Activated CD4-positive, alpha-beta T cell treated with anti-CD3 and anti-CD28 coated beads, Interleukin-2, amount 10 ng/mL, durations not matched to agents 7 days and 5 days (primary cell): ENCODE data around the gene ATP6V0A4. TPM values are rescaled to one million over a fixed set of nuclear protein-coding genes. Genes with fewer than 3 reads are reported as not detected.
A peak's percentile ranks its signal among the peaks of the same experiment; 100 is the strongest.

Experiments used
- CTCF ChIA-PET: fragments of 350-600 bp; sonication (Branson Sonifier 250); formaldehyde crosslinking; loops from one replicate; lab custom pipeline; 2021; ENCODE audit warnings: antibody characterized with exemption; lab: Charles Lee
- POLR2A ChIA-PET: fragments of 350-600 bp; sonication (Branson Sonifier 250); formaldehyde crosslinking; loops from one replicate; lab custom pipeline; 2021; ENCODE audit warnings: antibody characterized with exemption; lab: Charles Lee
- DNase-seq: peaks from one replicate; pipeline ENCODE4 v3.0.0-alpha.2; 2020
- H3K27ac Mint-ChIP-seq: one replicate; pipeline ENCODE4 v1.8.0; 2021; ENCODE audit warnings: mild to moderate bottlenecking, moderate library complexity, mixed read lengths
- H3K27me3 Mint-ChIP-seq: one replicate; pipeline ENCODE4 v1.8.0; 2021; ENCODE audit warnings: mixed read lengths
- H3K36me3 Mint-ChIP-seq: one replicate; pipeline ENCODE4 v1.8.0; 2021; ENCODE audit warnings: low read depth, mixed read lengths
- H3K4me1 Mint-ChIP-seq: one replicate; pipeline ENCODE4 v1.8.0; 2021; ENCODE audit warnings: mixed read lengths
- H3K4me3 Mint-ChIP-seq: one replicate; pipeline ENCODE4 v1.8.0; 2021; ENCODE audit warnings: mild to moderate bottlenecking, moderate library complexity, mixed read lengths
- H3K9me3 Mint-ChIP-seq: one replicate; pipeline ENCODE4 v1.8.0; 2021; ENCODE audit warnings: mixed read lengths
- total RNA-seq, 2 experiments: library from RNA; stranded (reverse); gene quantifications; one replicate each; pipeline ENCODE4 v1.2.3, GENCODE V29; 2021

ATP6V0A4 gene
- total RNA-seq, 2 experiments from 2014 or later, result not detected

DNA sequence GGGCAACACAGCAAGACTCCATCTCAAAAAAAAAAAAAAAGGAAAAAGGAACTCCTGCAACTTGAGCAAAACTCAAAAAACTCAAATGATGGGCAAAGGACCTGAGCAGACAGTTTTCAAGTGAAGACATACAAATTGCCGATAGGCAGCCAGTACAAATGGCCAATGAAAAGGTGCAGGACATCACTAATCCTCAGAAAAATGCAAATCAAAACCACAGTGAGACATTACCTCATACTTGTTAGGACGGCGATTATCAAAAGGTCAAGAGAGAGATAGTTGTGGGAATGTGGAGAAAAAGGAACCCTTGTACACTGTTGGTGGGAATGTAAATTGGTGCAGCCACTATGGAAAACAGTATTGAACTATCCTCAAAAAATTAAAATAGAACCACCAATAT is 113.7 kb downstream of the ATP6V0A4 start:
- ChIA-PET POLR2A (no interaction called here), CTCF (interaction anchor here (0.7 kb wide), 1 partner anchor 10 kb away, joined by 3 read pairs; no protein-coding TSS in a partner anchor)
- no peak overlapping the region for H3K4me3 Mint-ChIP-seq
- H3K4me1 Mint-ChIP-seq, result peaks cover 1% of the 10 kb centered on the region
- H3K27ac Mint-ChIP-seq, result no peak overlapping the region
- H3K36me3 Mint-ChIP-seq, result no peaks in the 10 kb centered on the region
- H3K9me3 Mint-ChIP-seq, result peaks cover 8% of the 10 kb centered on the region
- no peaks in the 10 kb centered on the region for H3K27me3 Mint-ChIP-seq
- DNase-seq, result no peak

DNA sequence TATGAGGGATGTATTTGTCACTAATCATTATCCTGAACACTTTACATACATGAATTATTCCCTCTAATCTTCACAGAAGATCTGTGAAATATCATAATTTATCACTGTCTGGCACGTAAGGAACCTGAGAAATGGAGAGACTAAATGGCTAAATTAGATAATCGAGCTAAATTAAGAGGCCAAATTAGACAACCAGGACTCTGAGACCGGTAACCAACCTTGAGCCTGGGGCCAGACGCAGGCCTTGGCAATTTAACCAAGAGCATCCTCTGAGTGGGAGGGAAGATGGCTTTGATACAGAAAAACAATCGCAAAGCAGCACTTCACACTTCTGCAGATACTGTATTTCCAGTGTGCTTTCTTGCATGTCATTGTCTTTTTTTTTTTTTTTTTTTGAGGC is 118.2 kb downstream of the ATP6V0A4 start:
- Mint-ChIP-seq H3K4me3 (no peak overlapping the region), H3K27ac (no peak overlapping the region), H3K4me1 (peaks cover 1% of the 10 kb centered on the region), H3K9me3 (no peaks in the 10 kb centered on the region), H3K27me3 (no peaks in the 10 kb centered on the region), H3K36me3 (no peaks in the 10 kb centered on the region)
- ChIA-PET CTCF (no interaction called here), POLR2A (no interaction called here)
- no peak for DNase-seq

- H3K27me3 Mint-ChIP-seq, result peaks cover under 1% of the 10 kb centered on the region
- H3K9me3 Mint-ChIP-seq, result peaks cover 11% of the 10 kb centered on the region
- ChIA-PET POLR2A (no interaction called here), CTCF (no interaction called here)
- H3K27ac Mint-ChIP-seq, result no peak overlapping the region
- no peak for DNase-seq
- H3K4me1 Mint-ChIP-seq, result peaks cover 18% of the 10 kb centered on the region
- no peak overlapping the region for H3K4me3 Mint-ChIP-seq
- H3K36me3 Mint-ChIP-seq, result no peaks in the 10 kb centered on the region
Observed at GRCh38 chr7:138670594-138670993, 127.4 kb downstream of the ATP6V0A4 start.

DNA sequence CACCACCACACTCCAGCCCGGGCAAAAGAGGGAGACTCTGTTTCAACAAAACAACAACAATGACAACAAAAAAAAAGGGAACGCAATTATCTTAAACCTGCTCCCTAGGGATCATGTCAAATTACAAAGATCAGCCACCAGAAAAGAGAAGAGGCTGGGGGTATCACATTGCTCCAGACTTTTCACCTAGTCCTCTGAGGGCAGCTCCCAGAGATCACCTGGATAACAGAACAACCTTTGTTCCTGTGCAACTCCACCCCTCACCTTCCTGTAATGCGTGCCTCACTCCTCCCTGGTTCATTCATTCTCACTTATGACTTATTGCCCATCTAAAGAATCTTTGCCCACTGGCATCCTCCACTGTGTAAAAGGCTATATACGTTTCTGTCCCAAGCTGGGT is 128.6 kb downstream of the ATP6V0A4 start:
- POLR2A ChIA-PET, result no interaction called here
- H3K27me3 Mint-ChIP-seq, result peaks cover 6% of the 10 kb centered on the region
- DNase-seq, result no peak
- CTCF ChIA-PET, result interaction anchor here (1.1 kb wide), 1 partner anchor 12 kb away, joined by 3 read pairs; no protein-coding TSS in a partner anchor
- H3K4me1 Mint-ChIP-seq, result peaks cover 26% of the 10 kb centered on the region
- peaks cover 11% of the 10 kb centered on the region for H3K9me3 Mint-ChIP-seq
- no peak overlapping the region for H3K27ac Mint-ChIP-seq
- no peaks in the 10 kb centered on the region for H3K36me3 Mint-ChIP-seq
- H3K4me3 Mint-ChIP-seq, result no peak overlapping the region

- H3K9me3 Mint-ChIP-seq, result peaks cover 11% of the 10 kb centered on the region
- ChIA-PET POLR2A (no interaction called here), CTCF (interaction anchor here (1.1 kb wide), 1 partner anchor 11 kb away, joined by 3 read pairs; no protein-coding TSS in a partner anchor)
- H3K4me1 Mint-ChIP-seq, result peaks cover 31% of the 10 kb centered on the region
- H3K36me3 Mint-ChIP-seq, result no peaks in the 10 kb centered on the region
- no peak overlapping the region for H3K27ac Mint-ChIP-seq
- no peak overlapping the region for H3K4me3 Mint-ChIP-seq
- no peak for DNase-seq
- peaks cover 9% of the 10 kb centered on the region for H3K27me3 Mint-ChIP-seq
Observed at GRCh38 chr7:138668946-138669345, 129.1 kb downstream of the ATP6V0A4 start.

DNA sequence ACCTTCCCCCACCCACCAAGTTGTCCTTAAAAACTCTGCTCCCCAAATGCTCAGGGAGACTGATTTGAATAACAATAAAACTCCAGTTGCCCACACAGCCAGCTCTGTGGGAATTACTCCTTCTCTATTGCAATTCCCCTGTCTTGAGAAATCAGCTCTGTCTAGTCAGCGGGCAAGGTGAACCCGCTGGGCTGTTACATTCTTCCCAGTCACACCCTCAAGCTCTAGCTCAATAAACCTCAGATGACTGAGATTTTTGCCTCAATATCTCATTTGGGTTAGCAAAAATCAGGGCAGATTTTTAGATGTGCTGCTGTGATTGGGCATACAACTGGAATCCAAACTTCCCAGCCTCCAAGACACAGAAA is 129.8 kb downstream of the ATP6V0A4 start:
- POLR2A ChIA-PET, result no interaction called here
- Mint-ChIP-seq H3K27me3 (peaks cover 16% of the 10 kb centered on the region), H3K4me3 (no peak overlapping the region), H3K9me3 (peaks cover 11% of the 10 kb centered on the region), H3K27ac (no peak overlapping the region), H3K36me3 (no peaks in the 10 kb centered on the region), H3K4me1 (peaks cover 33% of the 10 kb centered on the region)
- CTCF ChIA-PET, result interaction anchor here (0.6 kb wide), 1 partner anchor 37 kb away, joined by 5 read pairs; no protein-coding TSS in a partner anchor
- DNase-seq, result no peak

DNA sequence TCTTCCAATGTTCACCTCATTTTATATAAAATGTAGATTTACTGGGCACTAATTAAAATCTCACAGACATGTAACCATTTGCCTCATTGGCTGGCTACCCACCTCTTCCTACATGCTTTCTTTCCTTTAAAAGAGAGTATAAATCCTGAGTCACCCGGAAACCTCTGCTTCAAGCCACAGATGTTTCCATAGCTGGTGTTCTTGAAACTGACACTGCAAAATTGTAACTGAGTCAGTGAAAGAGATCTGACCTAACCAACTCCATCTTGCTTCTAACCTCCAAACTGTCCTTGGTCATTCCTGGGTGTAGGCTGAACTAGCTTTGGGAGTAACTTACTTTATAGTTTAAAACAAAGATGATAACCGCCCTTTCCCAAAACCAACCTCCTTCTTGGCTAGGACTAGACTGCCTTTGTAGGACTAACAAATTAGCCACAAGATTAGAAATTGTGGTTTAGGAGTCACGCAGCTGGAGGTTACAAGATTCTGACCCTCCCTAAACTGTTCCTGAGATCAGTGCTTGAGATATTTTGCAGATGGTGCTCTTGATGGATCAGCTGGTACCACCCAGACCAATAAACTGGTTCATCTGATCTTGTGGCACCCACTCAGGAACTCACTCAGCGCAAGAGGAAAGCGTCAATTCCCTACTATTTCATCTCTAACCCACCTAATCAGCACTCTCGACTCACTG is 130.3 kb downstream of the ATP6V0A4 start:
- peaks cover 11% of the 10 kb centered on the region for H3K9me3 Mint-ChIP-seq
- no peak for DNase-seq
- H3K36me3 Mint-ChIP-seq, result no peaks in the 10 kb centered on the region
- no peak overlapping the region for H3K4me3 Mint-ChIP-seq
- H3K4me1 Mint-ChIP-seq, result peaks cover 33% of the 10 kb centered on the region
- no peak overlapping the region for H3K27ac Mint-ChIP-seq
- ChIA-PET CTCF (interaction anchor here (0.6 to 1.3 kb wide), 2 partner anchors 28 to 29 kb away, joined by 3 to 4 read pairs; no protein-coding TSS in a partner anchor), POLR2A (no interaction called here)
- H3K27me3 Mint-ChIP-seq, result peaks cover 20% of the 10 kb centered on the region

- peaks cover 27% of the 10 kb centered on the region for H3K27me3 Mint-ChIP-seq
- DNase-seq, result no peak
- H3K36me3 Mint-ChIP-seq, result no peaks in the 10 kb centered on the region
- POLR2A ChIA-PET, result no interaction called here
- H3K4me1 Mint-ChIP-seq, result peaks cover 33% of the 10 kb centered on the region
- H3K9me3 Mint-ChIP-seq, result peaks cover 11% of the 10 kb centered on the region
- CTCF ChIA-PET, result interaction anchor here (1.3 to 1.5 kb wide), 2 partner anchors 13 to 27 kb away, joined by 3 read pairs; no protein-coding TSS in a partner anchor
- no peak overlapping the region for H3K4me3 Mint-ChIP-seq
- H3K27ac Mint-ChIP-seq, result no peak overlapping the region
Observed at GRCh38 chr7:138666385-138666784, 131.6 kb downstream of the ATP6V0A4 start.

- DNase-seq, result no peak
- Mint-ChIP-seq H3K36me3 (no peaks in the 10 kb centered on the region), H3K9me3 (peaks cover 11% of the 10 kb centered on the region), H3K27me3 (peaks cover 28% of the 10 kb centered on the region), H3K4me3 (no peak overlapping the region), H3K27ac (no peak overlapping the region), H3K4me1 (peaks cover 29% of the 10 kb centered on the region)
- ChIA-PET CTCF (interaction anchor here (1.5 kb wide), 1 partner anchor 12 kb away, joined by 3 read pairs; no protein-coding TSS in a partner anchor), POLR2A (no interaction called here)
Observed at GRCh38 chr7:138665669-138666140, 132.3 kb downstream of the ATP6V0A4 start.

DNA sequence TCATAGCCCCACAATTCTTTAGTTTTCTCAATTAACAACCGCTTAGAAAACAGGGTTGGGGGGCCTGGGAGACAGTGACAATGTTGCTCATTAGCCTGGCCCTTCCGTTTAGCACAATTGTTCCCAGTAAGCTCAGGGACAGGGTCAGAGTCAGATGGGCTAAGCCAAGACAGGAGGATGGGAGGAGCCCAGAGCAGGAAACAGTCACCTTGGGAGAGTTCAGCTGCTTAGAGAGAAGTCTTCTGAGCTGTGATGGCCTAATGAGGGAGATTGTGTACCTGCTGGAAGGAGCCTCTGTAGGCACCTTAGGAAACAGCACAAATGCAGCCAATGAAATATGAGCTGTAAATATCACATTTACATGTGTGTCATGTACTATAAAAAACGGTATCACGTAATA is 132.7 kb downstream of the ATP6V0A4 start:
- Mint-ChIP-seq H3K9me3 (peaks cover 8% of the 10 kb centered on the region), H3K27me3 (peaks cover 28% of the 10 kb centered on the region), H3K36me3 (no peaks in the 10 kb centered on the region), H3K27ac (no peak overlapping the region), H3K4me1 (peaks cover 24% of the 10 kb centered on the region), H3K4me3 (peak overlapping the region; percentile 40)
- CTCF ChIA-PET, result no interaction called here
- DNase-seq, result no peak
- POLR2A ChIA-PET, result no interaction called here

DNA sequence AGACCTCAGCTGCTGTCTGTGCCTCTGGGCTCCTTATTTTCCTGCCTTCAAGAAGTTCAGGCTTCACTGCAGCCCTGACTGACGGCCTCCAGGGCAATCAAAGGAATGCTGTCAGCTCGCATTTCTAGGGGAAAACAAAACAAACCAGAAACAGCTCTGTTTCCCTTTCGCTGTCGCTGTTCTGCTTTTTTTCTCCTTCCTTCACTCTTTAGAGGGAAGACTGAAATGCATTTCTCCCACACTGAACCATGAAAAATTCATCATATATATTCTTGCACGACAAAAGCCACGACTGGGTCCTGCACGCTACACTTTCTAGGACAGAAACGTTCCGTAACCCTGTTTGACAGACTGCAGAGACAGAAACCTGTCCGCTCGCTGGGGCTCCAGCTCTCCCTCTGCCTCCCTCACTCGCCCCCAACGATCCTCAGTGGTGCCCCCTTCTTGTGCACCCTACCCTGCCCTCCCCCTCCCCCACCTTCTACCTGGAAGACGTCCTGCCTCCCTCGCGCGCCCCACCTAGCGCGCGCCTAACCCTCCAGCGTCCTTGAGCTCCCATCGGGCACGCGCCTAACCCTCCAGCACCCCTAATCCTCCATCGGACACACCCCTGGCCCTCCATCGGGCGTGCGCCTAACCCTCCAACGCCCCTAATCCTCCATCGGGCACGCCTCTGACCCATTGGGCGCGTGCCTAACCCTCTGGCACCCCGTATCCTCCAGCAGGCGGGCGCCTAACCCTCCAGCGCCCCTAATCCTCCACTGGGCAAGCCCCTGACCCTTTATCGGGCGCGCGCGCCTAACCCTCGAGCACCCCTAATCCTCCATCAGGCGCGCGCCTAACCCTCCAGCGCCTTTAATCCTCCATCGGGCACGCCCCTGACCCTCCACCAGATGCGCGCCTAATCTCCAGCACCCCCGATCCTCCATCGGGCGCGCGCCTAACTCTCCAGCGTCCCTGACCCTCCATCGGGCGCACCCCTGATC is 134.0 kb downstream of the ATP6V0A4 start:
- Mint-ChIP-seq H3K27ac (no peak overlapping the region), H3K9me3 (peaks cover 3% of the 10 kb centered on the region), H3K4me3 (peak overlapping the region; percentile 65), H3K27me3 (peaks cover 28% of the 10 kb centered on the region), H3K36me3 (no peaks in the 10 kb centered on the region), H3K4me1 (peaks cover 23% of the 10 kb centered on the region)
- POLR2A ChIA-PET, result no interaction called here
- CTCF ChIA-PET, result no interaction called here
- DNase-seq, result no peak

DNA sequence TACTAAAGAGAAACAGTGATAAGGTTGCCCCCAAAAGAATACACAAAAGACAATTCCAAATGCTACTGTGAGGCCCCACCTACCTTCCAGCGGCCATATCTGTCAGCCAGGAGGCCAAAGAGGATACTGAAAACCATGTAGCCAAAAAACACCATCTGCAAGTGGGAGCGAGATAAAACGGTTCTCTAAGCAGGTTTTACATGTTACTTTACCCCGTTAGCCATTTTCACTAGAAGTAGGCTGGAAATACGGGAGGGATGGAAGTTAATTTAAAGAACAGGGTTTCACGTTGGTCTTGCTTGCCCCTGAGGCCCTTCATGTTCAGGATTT is 135.0 kb downstream of the ATP6V0A4 start:
- CTCF ChIA-PET, result interaction anchor here (0.6 kb wide), 1 partner anchor 527 kb away, joined by 3 read pairs; no protein-coding TSS in a partner anchor
- Mint-ChIP-seq H3K9me3 (no peaks in the 10 kb centered on the region), H3K36me3 (no peaks in the 10 kb centered on the region), H3K4me3 (no peak overlapping the region), H3K27me3 (peaks cover 28% of the 10 kb centered on the region), H3K27ac (no peak overlapping the region), H3K4me1 (peaks cover 20% of the 10 kb centered on the region)
- POLR2A ChIA-PET, result no interaction called here
- no peak for DNase-seq
